Neural crest cell (in vitro differentiated cells): Measurements from ENCODE around the gene IGLL1. TPM values are rescaled to one million over a fixed set of nuclear protein-coding genes. Genes with fewer than 3 reads are reported as not detected.

Experiments used
- DNase-seq: peaks from one replicate; pipeline ENCODE4 v3.0.0; 2021; ENCODE audit warnings: low read depth, mixed read lengths, low spot score
- H3K27ac Mint-ChIP-seq: one replicate; pipeline ENCODE4 v1.8.0; 2021; ENCODE audit warnings: mild to moderate bottlenecking, mixed read lengths; ENCODE audit not compliant: unreplicated experiment
- H3K27me3 Mint-ChIP-seq: 2 replicates; pipeline ENCODE4 v1.8.0; 2021; ENCODE audit warnings: low read depth, mild to moderate bottlenecking, mixed read lengths
- H3K36me3 Mint-ChIP-seq: 2 replicates; pipeline ENCODE4 v1.8.0; 2021; ENCODE audit warnings: low read depth, mild to moderate bottlenecking, mixed read lengths
- H3K4me1 Mint-ChIP-seq: 2 replicates; pipeline ENCODE4 v1.8.0; 2021; ENCODE audit warnings: mixed read lengths
- H3K4me3 Mint-ChIP-seq: one replicate; pipeline ENCODE4 v1.8.0; 2021; ENCODE audit warnings: mild to moderate bottlenecking, mixed read lengths
- H3K9me3 Mint-ChIP-seq: 2 replicates; pipeline ENCODE4 v1.8.0; 2021; ENCODE audit warnings: mixed read lengths
- total RNA-seq: library from RNA; stranded (reverse); gene quantifications from 2 replicates; pipeline ENCODE4 v1.2.1, GENCODE V29; 2021
- TF ChIP-seq, protein P1 (sequence below): fragments of 200-600 bp; sonication (generic); conservative IDR thresholded peaks from 2 replicates; pipeline ENCODE4 v1.5.0; 2021; ENCODE audit warnings: antibody characterized with exemption, mild to moderate bottlenecking

IGLL1 gene
- total RNA-seq, 1 donor from 2014 or later = not detected

DNA sequence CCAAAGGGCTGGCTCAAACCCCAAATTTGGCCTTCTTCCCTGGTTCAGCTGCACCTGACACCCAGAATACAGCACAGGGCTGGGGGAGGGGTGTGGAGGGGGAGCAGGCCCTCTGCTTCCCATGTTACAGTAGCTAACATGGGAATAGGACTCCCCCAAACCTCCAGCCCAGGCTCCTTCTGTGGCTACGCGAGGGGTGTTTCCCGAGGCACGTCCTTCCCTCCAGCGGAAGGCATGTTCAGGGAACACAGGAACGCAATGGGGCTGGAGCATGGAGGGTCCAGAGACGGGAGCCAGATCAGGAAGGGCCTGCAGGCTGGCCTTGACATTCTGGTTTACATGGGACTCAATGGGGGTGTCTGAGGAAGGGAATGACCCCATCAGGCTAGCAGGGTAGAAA, 11.8 kb upstream of the IGLL1 start:
- no peak overlapping the region for H3K27ac Mint-ChIP-seq
- no peaks in the 10 kb centered on the region for H3K36me3 Mint-ChIP-seq
- H3K27me3 Mint-ChIP-seq = peaks cover 9% of the 10 kb centered on the region
- TF ChIP-seq, protein P1, sequence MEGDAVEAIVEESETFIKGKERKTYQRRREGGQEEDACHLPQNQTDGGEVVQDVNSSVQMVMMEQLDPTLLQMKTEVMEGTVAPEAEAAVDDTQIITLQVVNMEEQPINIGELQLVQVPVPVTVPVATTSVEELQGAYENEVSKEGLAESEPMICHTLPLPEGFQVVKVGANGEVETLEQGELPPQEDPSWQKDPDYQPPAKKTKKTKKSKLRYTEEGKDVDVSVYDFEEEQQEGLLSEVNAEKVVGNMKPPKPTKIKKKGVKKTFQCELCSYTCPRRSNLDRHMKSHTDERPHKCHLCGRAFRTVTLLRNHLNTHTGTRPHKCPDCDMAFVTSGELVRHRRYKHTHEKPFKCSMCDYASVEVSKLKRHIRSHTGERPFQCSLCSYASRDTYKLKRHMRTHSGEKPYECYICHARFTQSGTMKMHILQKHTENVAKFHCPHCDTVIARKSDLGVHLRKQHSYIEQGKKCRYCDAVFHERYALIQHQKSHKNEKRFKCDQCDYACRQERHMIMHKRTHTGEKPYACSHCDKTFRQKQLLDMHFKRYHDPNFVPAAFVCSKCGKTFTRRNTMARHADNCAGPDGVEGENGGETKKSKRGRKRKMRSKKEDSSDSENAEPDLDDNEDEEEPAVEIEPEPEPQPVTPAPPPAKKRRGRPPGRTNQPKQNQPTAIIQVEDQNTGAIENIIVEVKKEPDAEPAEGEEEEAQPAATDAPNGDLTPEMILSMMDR = no peak
- no peaks in the 10 kb centered on the region for H3K9me3 Mint-ChIP-seq
- DNase-seq = no peak
- peaks cover 6% of the 10 kb centered on the region for H3K4me1 Mint-ChIP-seq
- no peak overlapping the region for H3K4me3 Mint-ChIP-seq

- no peaks in the 10 kb centered on the region for H3K9me3 Mint-ChIP-seq
- peaks cover 9% of the 10 kb centered on the region for H3K27me3 Mint-ChIP-seq
- TF ChIP-seq, protein P1 = peak; percentile 93
- no peak overlapping the region for H3K27ac Mint-ChIP-seq
- no peak overlapping the region for H3K4me3 Mint-ChIP-seq
- no peaks in the 10 kb centered on the region for H3K36me3 Mint-ChIP-seq
- DNase-seq = peak; percentile 81
- peaks cover 6% of the 10 kb centered on the region for H3K4me1 Mint-ChIP-seq
Observed at GRCh38 chr22:23591201-23591791, 11.2 kb upstream of the IGLL1 start.

DNA sequence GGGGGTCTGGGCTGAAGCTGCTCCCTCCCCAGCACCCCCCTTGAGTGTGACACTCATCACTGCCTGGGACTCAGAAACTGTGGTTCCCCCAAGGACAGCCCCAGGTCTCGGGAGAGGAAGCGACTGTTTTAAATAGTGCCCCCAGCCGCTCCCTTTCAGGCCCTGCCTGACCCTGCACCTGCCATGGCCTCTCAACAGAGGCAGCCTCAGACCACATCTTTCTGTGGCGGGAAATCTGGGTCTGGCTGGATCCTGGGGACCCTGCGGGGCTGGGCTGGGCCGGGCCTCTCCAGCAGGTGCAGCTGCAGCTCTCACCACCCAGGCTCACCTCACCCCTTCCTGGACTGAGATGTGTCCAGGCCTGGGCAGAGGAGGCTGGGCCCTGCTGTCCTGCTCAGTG, 3.7 kb upstream of the IGLL1 start:
- DNase-seq = no peak
- TF ChIP-seq, protein P1 = no peak
- Mint-ChIP-seq H3K4me3 (no peak overlapping the region), H3K27me3 (no peaks in the 10 kb centered on the region), H3K27ac (no peak overlapping the region), H3K36me3 (no peaks in the 10 kb centered on the region), H3K9me3 (no peaks in the 10 kb centered on the region), H3K4me1 (no peaks in the 10 kb centered on the region)

- Mint-ChIP-seq H3K36me3 (no peaks in the 10 kb centered on the region), H3K9me3 (no peaks in the 10 kb centered on the region), H3K4me3 (no peak overlapping the region), H3K27ac (no peak overlapping the region), H3K27me3 (no peaks in the 10 kb centered on the region), H3K4me1 (no peaks in the 10 kb centered on the region)
- TF ChIP-seq, protein P1 = no peak
- DNase-seq = no peak
Observed at GRCh38 chr22:23583153-23583552, 3.1 kb upstream of the IGLL1 start.

- H3K4me1 Mint-ChIP-seq = no peaks in the 10 kb centered on the region
- no peaks in the 10 kb centered on the region for H3K36me3 Mint-ChIP-seq
- TF ChIP-seq, protein P1 = no peak
- DNase-seq = no peak
- no peaks in the 10 kb centered on the region for H3K27me3 Mint-ChIP-seq
- H3K9me3 Mint-ChIP-seq = no peaks in the 10 kb centered on the region
- H3K4me3 Mint-ChIP-seq = no peak overlapping the region
- H3K27ac Mint-ChIP-seq = no peak overlapping the region
Observed at GRCh38 chr22:23581260-23581650, 1.2 kb upstream of the IGLL1 start.
